Heart right ventricle (tissue), 16 donors: ENCODE data around the gene ADSS2. TPM values are rescaled to one million over a fixed set of nuclear protein-coding genes. Genes with fewer than 3 reads are reported as not detected.

Experiments
- ATAC-seq, 8 donors: fragments of 200-7000 bp; cut with Tn5 transposase; one replicate each; pipeline ENCODE4 v1.9.1; 2020; ENCODE audit warnings: mild to moderate bottlenecking in 8 of 8, moderate library complexity in 8 of 8, moderate number of reproducible peaks in 1 of 8
- DNase-seq, 2 donors: peaks; one replicate each; pipeline ENCODE4 v3.0.0-alpha.2; 2020
- H3K27ac ChIP-seq, 10 donors: fragments of 200-600 bp; sonication (generic) in 2 of 10; one replicate each; pipeline versions ENCODE4 v1.5.0 to v1.8.0; 2020 to 2022; ENCODE audit warnings: mild to moderate bottlenecking in 3 of 10
- H3K27me3 ChIP-seq, 7 donors: fragments of 200-600 bp; one replicate each; pipeline ENCODE4 v1.8.0; 2021 to 2022; ENCODE audit warnings: mild to moderate bottlenecking in 2 of 7
- H3K36me3 ChIP-seq, 9 donors: fragments of 200-600 bp; sonication (generic) in 1 of 9; one replicate each; pipeline versions ENCODE4 v1.5.0 to v1.8.0; 2020 to 2022; ENCODE audit warnings: mild to moderate bottlenecking in 2 of 9
- H3K4me1 ChIP-seq, 9 donors: fragments of 200-600 bp; sonication (generic) in 1 of 9; one replicate each; pipeline versions ENCODE4 v1.5.0 to v1.8.0; 2020 to 2022; ENCODE audit warnings: mild to moderate bottlenecking in 4 of 9
- H3K4me3 ChIP-seq, 10 donors: fragments of 200-600 bp; sonication (generic) in 2 of 10; one replicate each; pipeline versions ENCODE4 v1.5.0 to v1.8.0; 2020 to 2022; ENCODE audit warnings: mild to moderate bottlenecking in 7 of 10, moderate library complexity in 2 of 10
- H3K9me3 ChIP-seq, 11 donors: fragments of 200-600 bp in 10 of 11; sonication (generic) in 2 of 11; one replicate each; pipeline versions ENCODE4 v1.5.0 to v1.8.0; 2013 to 2022; ENCODE audit warnings: mild to moderate bottlenecking in 2 of 11, control low read depth in 1 of 11, moderate library complexity in 1 of 11
- WGBS, 2 donors: extraction: QIAGEN DNeasy Blood & Tissue Kit; methylation state at CpG; one replicate each; pipeline ENCODE4 v1.1.7; 2013; ENCODE audit warnings: inconsistent platforms in 1 of 2; 5-methylcytosine and 5-hydroxymethylcytosine counted together
- intact Hi-C, 10 donors: fragments of 100-400 bp; cut with DNase I; formaldehyde crosslinking; loops; one replicate each; pipeline versions ENCODE4 v1.11.1 to v1.14.2; 2022
- polyA plus RNA-seq, 2 donors: library from polyadenylated mRNA; stranded (reverse); fragments of 200-250 nt; gene quantifications; one replicate each; pipeline ENCODE4 v1.2.3, GENCODE V29; 2013
- total RNA-seq, 10 donors: library from RNA; stranded (reverse); fragmentation: NEBNext Ultra II Directional in 3 of 10; extraction: Animal tissue kit (Norgen Biotek cat#: 25700) in 3 of 10; gene quantifications; one replicate each; pipeline versions ENCODE4 v1.2.1 to v1.2.4, GENCODE V29; 2021 to 2023
- TF ChIP-seq, protein P1 (sequence below), 9 donors: fragments of 200-600 bp; sonication (generic) in 2 of 9; IDR thresholded peaks; one replicate each; pipeline versions ENCODE4 v1.5.0 to v1.8.0; 2021 to 2022; ENCODE audit warnings: antibody characterized with exemption in 9 of 9, mild to moderate bottlenecking in 5 of 9, moderate library complexity in 1 of 9
- donor health status: Arrhythmogenic right ventricular cardiomyopathy.
- donor health status: ischemic (EF 13 %, LVEDD 7.1; RV severe dilation, severe dysfunction).
- donor health status: healthy with polysubstance abuse.
- donor health status: DM: no; HTN: yes; CAD: no.
- donor health status: DM: no; HTN: no; CAD: no.
- donor health status: ischemic (EF 25% LVEDD 6.9; RV normal size, moderate dysfunction).
- donor health status: ischemic (EF 25% LVEDD 5.7; RV mildly dilated, moderate dysfunction).
- donor health status: healthy.
- donor health status: DM: yes; HTN: yes; CAD: no.
- donor health status: Ischemic cardiomyopathy.
- donor health status: ischemic (EF 35%, LVEDD 5.7; RV mildly dilated, moderate dysfunction).
- donor health status: nonischemic (EF 11% LVEDD 7.7; RV severe dilation, severe dysfunction).
- donor health status: DM: yes; HTN: yes; CAD: no.
- donor health status: PGD.
- donor health status: ischemic (EF 29% LVEDD 5.4; RV normal size, mild dysfunction).
- donor health status: nonischemic (EF 23%, LVEDD 6.1; RV moderate dilation, normal function).

ADSS2 gene
- total and polyA plus RNA-seq, 12 donors: 4.5 to 16.2 (median 7.4) TPM

DNA sequence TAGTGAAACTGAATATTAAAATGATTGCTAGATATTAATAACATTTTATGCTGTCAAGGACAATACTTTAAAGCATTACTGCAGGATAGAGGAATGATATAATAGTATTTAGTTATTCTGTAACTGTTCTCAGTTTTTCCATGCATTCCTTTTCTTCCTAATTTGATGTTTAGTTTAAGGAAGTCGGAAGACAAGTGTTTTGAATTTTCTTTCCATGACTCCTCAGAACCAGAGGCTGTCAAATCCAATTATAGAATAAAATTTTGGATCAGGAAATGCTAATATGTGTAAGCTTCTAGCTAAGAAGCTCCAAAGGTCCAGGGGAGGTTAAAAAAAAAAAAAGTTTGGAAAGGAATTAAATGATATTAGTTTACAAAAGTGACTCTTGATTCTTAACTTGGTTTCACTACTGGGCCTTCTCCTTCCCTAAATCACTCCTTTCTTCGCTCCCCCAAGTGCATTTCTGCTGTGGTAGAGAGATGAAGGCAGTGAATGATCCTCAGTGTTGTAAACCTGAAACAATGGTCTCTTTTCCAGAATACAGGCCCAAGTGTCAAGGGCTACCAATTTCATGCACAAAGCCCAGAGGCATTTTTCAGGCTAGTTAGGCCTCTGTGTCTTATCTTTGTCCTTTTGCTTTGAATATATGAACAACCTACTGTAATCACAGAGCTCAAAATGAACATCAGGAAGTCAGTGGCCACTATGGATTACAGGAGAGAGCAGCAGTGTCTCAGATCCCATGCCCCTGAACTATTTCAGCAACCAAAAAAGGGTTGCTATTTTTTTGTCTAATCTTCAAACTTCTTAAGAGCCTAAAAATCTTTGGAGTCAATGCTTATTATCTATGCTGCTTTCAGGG lies 6.2 kb downstream of the ADSS2 start:
- ATAC-seq: no peak
- Histone ChIP-seq H3K9me3 (no peaks in the 10 kb centered on the region), H3K4me3 (no peak overlapping the region), H3K36me3 (peaks cover 0 to 6% (median 0%) of the 10 kb centered on the region in 9 donors), H3K4me1 (peaks cover 10 to 55% (median 30%) of the 10 kb centered on the region in 9 donors), H3K27me3 (no peaks in the 10 kb centered on the region), H3K27ac (peak overlapping the region in 3 of 10 donors; percentile 6 to 50 (median 37))
- TF ChIP-seq, protein P1, sequence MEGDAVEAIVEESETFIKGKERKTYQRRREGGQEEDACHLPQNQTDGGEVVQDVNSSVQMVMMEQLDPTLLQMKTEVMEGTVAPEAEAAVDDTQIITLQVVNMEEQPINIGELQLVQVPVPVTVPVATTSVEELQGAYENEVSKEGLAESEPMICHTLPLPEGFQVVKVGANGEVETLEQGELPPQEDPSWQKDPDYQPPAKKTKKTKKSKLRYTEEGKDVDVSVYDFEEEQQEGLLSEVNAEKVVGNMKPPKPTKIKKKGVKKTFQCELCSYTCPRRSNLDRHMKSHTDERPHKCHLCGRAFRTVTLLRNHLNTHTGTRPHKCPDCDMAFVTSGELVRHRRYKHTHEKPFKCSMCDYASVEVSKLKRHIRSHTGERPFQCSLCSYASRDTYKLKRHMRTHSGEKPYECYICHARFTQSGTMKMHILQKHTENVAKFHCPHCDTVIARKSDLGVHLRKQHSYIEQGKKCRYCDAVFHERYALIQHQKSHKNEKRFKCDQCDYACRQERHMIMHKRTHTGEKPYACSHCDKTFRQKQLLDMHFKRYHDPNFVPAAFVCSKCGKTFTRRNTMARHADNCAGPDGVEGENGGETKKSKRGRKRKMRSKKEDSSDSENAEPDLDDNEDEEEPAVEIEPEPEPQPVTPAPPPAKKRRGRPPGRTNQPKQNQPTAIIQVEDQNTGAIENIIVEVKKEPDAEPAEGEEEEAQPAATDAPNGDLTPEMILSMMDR (IDR thresholded peaks at IDR 0.05): no peak
- 75 to 76% methylated on average over 2 of the region's 2 CpGs for WGBS, 2 donors
- no peak for DNase-seq
- intact Hi-C loops: no loop called here

DNA sequence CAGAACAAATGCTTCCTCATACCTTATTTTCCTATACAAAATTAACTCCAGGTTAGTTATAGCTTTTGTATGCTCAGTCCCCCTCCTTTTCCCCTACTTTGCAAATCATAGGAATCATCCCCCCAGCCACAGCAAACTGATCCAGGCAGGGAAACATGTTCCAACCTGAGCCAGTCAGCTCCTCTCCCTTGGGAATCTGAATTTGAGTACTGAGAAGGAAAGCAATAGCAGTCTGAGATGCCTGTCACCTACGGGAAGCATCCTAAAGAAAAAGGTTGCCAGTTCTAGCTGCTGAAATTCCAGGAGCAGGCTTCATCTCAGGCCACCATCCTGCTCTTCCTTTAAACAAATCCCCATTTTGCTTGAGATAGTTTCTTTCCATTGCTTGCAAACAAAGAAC lies 6.9 kb downstream of the ADSS2 start:
- 36 to 40% methylated on average over 1 of the region's 1 CpG for WGBS, 2 donors
- intact Hi-C loops: no loop called here
- H3K4me3 ChIP-seq: no peak overlapping the region

DNA sequence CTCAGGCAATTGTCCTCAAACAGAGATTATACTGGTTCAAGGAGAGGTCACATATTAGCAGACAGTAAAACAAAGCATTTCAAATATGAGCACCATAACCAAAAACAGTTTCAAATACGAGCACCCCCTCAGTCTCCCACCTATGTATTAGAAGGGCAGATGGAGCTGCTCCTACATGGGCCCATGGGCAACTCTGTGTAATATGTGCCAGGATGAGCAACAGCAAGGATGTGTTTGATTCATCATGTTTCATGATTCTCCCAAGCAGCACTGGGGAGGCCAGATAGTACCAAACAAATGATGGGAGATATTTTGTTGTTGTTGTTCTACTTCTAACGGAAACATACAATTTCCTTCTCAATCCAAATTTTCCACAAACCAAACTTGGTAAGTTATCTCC lies 8.9 kb downstream of the ADSS2 start:
- Histone ChIP-seq H3K4me3 (no peak overlapping the region), H3K27ac (no peak overlapping the region), H3K4me1 (peaks cover 0 to 41% (median 19%) of the 10 kb centered on the region in 9 donors), H3K9me3 (no peaks in the 10 kb centered on the region), H3K27me3 (no peaks in the 10 kb centered on the region), H3K36me3 (peaks cover 0 to 5% (median 0%) of the 10 kb centered on the region in 9 donors)
- ATAC-seq (no peak), DNase-seq (no peak)
- TF ChIP-seq, protein P1 (IDR thresholded peaks at IDR 0.05): no peak
- WGBS, 2 donors: 79 to 90% methylated on average over 2 of the region's 2 CpGs
- intact Hi-C loops: no loop called here

More for the DNA sequence above, 6.9 kb downstream of the ADSS2 start:
- H3K27ac ChIP-seq: peak overlapping the region in 2 of 10 donors; percentile 6 to 50
- DNase-seq (no peak), ATAC-seq (no peak)
- H3K9me3 ChIP-seq: no peaks in the 10 kb centered on the region
- H3K27me3 ChIP-seq: no peaks in the 10 kb centered on the region
- H3K36me3 ChIP-seq: peaks cover 0 to 6% (median 0%) of the 10 kb centered on the region in 9 donors
- TF ChIP-seq, protein P1 (IDR thresholded peaks at IDR 0.05): no peak
- peaks cover 3 to 49% (median 24%) of the 10 kb centered on the region in 9 donors for H3K4me1 ChIP-seq

DNA sequence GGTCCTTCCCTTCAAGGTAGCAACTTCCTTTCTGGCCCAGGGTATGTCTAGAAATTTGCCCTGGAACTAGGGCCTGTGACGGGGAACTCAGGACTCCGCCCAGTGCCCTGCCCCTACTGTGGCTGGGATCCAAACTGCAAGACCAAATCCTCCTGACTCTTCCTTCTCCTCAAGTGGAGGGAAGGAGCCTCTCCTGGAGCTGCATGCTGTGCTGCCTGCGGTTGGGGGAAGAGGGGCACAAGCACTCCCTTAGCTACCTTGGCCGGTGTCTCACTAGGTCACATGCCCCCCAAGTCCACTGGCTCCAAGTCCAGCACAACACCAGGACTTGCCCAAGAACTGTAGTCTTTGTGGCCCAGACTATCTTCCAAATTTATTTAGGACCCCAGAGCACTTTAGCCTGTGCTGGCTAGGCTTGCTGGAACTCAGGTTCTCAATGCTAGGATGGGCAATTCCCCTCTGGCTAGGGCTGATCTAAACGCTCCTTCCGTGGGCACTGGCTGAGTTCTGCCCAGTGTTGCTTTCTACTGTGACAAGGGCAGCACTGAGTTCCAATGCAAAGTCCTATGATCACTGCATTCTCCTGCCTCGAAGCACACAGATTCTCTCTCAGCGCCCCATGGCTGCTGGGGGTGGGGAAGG lies 12.2 kb downstream of the ADSS2 start:
- ATAC-seq: peak in 2 of 8 donors; percentile 47 to 56
- WGBS, 2 donors: 71 to 73% methylated on average over 8 of the region's 8 CpGs
- intact Hi-C loops: no loop called here

More for the DNA sequence above, 12.2 kb downstream of the ADSS2 start:
- Histone ChIP-seq H3K27ac (no peak overlapping the region), H3K27me3 (no peaks in the 10 kb centered on the region), H3K9me3 (no peaks in the 10 kb centered on the region), H3K4me1 (peaks cover 0 to 24% (median 4%) of the 10 kb centered on the region in 9 donors), H3K4me3 (no peak overlapping the region), H3K36me3 (peaks cover 0 to 31% (median 6%) of the 10 kb centered on the region in 9 donors)
- DNase-seq: peak in 1 of 2 donors; percentile 17
- TF ChIP-seq, protein P1 (IDR thresholded peaks at IDR 0.05): no peak
